D721Med (cell line): Measurements from ENCODE around the gene EPHA1.

ENCODE experiments used
- DNase-seq: peaks from one replicate; pipeline ENCODE4 v3.0.0; 2011; ENCODE audit warnings: low spot score; ENCODE audit not compliant: insufficient read length
- FAIRE-seq: peaks from 2 replicates; lab custom pipeline; 2011; peaks lifted over from hg19 to GRCh38; lab: Jason Lieb, UNC
- CTCF ChIP-seq: IDR thresholded peaks from 2 replicates; pipeline ENCODE4 v1.5.1; 2012; ENCODE audit warnings: mild to moderate bottlenecking, control low read depth; ENCODE audit not compliant: insufficient read depth; ENCODE audit errors: missing control alignments

Gene EPHA1

DNA sequence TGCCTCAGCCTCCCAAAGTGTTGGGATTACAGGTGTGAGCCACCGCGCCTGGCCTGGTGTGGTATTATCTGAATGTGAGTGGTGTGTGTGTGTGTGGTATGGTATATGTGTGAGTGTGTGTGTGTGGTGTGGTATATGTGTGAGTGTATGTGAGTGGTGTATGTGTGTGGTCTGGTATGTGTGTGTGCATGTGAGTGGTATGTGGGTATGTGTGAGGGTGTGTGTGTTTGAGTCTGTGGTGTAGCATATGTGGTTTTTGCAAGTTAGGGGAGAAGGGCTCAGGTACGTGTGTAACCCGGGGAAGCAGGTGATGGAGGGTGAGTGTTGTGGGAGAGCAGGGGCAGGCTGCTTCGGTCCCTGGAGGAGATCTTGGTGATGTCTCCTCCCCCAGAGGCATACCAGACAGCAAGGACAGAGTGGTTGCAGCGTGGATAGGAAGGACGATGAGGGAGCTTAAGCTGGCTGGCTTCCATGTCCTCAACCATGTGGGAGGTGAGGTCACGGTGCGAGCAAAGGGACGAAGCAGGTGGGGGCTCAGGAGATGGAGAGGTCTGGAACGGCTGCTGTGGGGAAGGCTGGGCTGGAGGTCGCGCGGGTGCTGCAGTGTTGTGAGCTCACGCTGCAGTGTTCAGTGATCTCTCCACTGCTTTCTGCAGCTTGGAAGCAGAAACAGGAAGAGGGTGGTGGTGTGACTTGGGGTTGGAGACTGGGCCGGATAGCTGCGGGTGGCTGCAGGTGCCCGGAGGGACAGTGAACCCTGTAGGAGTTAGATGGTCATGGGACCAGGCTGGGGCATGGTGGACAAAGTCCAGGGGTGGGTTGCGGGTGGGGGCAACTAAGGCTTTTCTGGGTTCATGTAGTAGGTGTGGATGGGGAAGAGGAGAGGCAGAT is 22.5 kb downstream of the EPHA1 start:
- no peak for TF ChIP-seq CTCF
- no peak for DNase-seq
- no peak for FAIRE-seq

DNA sequence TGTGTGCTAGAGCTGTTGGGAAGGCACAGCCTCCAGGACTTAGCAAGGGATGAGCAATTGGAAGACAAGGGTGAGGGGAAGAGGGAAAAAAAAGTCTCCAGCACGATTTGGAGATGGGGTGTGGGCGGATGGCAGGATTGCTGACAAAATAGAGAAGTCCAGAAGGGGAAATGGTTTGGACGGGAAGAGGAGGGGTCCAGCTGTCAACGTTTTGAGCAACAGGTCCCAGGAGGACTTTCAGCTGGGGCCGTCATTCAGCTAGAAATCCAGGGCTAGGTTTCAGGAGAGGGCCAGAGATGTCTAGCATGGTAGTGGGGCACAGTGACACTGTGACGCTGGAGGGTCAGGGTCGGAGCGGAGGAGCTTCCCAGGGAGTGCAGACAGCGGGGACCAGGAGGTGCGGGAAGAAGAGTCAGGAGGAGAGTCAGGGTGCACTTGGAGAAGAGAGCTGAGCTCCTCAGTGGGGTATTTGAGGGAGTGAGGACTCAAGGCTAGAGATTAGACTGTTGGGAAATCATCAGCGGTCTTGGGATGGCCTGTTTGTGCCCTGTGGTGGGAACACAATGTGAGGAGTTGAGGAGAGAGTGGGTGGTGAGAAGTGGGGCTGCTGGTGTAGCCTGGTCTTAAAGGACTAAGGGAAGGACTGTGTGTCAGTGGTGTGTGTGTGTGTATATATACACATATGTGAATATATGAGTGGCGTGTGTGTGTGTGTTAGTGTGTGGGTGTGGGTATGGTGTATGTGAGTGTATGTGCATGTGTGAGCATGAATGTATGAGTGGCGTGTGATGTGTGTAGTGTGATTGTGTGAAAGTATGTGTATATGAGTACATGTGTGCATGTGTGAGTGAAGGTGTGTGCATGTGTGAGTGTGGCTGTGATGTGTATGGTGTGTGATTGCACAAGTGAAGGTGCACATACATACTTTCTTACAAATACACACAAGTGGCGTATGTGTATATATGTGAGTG is 23.7 kb downstream of the EPHA1 start:
- FAIRE-seq = no peak
- DNase-seq = no peak
- TF ChIP-seq CTCF = no peak

DNA sequence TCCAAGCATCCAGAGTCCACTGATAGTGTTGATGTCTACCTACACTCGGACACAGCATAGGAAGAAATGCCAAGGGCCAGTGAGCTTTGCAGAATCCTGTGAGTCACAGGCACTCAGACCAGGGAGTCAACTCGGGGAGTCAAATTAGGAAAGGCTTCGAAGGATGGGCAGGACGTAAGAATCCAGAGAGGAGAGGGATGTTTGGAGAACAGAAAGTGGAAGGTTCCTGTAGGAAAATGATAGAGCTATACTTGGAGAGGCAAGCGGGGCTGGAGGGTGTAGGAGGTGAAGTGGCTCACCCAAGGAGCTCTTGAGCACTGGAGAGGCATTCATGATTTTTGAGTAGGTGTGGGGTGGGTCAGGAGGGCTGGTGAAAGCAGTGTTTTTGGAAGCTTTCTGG is 24.5 kb downstream of the EPHA1 start:
- FAIRE-seq = no peak
- TF ChIP-seq CTCF = no peak

DNA sequence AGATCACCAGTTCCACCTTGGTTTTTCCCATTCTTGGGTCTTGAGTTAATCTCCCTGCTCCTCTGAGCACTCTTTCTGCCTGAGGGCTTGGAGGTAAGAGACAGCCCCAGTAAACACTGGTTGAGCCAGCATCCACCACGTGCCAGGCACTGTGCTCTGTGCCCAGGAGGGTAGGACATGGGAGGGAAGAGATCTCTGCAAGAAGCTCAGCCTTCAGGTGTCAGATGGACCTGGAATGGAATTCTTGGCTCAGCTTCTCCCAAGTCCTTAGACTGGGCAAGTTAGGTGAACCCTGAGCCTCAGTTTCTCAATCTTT is 25.1 kb downstream of the EPHA1 start:
- DNase-seq (no peak), FAIRE-seq (no peak)
- TF ChIP-seq CTCF = no peak

More for the DNA sequence above, 24.5 kb downstream of the EPHA1 start:
- DNase-seq = no peak

- no peak for DNase-seq
- no peak for TF ChIP-seq CTCF
- no peak for FAIRE-seq
Measured at GRCh38 chr7:143382791-143383641, 25.6 kb downstream of the EPHA1 start.

DNA sequence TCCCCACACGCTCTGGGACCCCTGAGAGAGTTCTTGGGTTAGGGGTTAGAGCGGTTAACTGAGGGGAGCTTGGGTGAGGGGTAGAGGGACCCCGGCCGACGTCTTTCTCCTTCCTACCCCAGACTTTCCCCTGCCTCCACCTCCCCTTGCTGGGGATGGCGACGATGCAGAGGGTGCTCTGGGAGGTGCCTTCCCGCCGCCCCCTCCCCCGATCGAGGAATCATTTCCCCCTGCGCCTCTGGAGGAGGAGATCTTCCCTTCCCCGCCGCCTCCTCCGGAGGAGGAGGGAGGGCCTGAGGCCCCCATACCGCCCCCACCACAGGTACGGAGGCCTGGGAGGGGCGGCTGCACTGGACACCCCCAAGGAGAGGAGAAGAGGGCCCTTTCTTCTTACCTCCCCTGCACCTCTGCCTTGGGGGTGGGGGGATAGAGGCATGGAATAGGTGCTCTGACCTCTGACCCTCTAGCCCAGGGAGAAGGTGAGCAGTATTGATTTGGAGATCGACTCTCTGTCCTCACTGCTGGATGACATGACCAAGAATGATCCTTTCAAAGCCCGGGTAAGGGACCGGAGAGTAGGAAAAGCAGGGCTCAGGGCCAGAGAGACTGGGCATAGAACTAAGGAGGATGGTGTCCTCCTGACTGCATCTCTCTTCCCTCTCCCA is 26.4 kb downstream of the EPHA1 start:
- no peak for TF ChIP-seq CTCF
- no peak for DNase-seq
- no peak for FAIRE-seq
